SU-DHL-6 (cell line): ENCODE data around the gene NCOA6.

Experiments used
- H2AFZ ChIP-seq: fragments of 200-600 bp; sonication (generic); 2 replicates; pipeline ENCODE4 v1.6.1; 2014; ENCODE audit warnings: low read depth, mild to moderate bottlenecking, moderate library complexity, mixed read lengths, antibody characterized with exemption, low read length; ENCODE audit not compliant: severe bottlenecking
- H3F3A ChIP-seq: fragments of 200-600 bp; shearing (Covaris generic); 2 replicates; pipeline ENCODE4 v1.6.0; 2016; ENCODE audit warnings: antibody characterized with exemption, mild to moderate bottlenecking; ENCODE audit not compliant: insufficient read depth
- H3K27ac ChIP-seq: fragments of 200-600 bp; sonication (generic); 2 replicates; pipeline ENCODE4 v1.5.1; 2016; ENCODE audit warnings: low read depth, mild to moderate bottlenecking, low read length, moderate library complexity, mixed read lengths
- H3K27me3 ChIP-seq: fragments of 200-600 bp; sonication (generic), shearing (Covaris generic); 2 replicates; pipeline ENCODE4 v1.6.0; 2014; ENCODE audit warnings: mild to moderate bottlenecking, low read length
- H3K36me3 ChIP-seq: fragments of 200-600 bp; sonication (generic); 2 replicates; pipeline ENCODE4 v1.6.1; 2014; ENCODE audit warnings: mild to moderate bottlenecking, low read length, mixed read lengths
- H3K4me2 ChIP-seq: fragments of 300-600, 200-600 bp; shearing (Covaris generic), sonication (generic); 2 replicates; pipeline ENCODE4 v1.6.0; 2014; ENCODE audit warnings: low read length, low read depth, mild to moderate bottlenecking; ENCODE audit not compliant: poor library complexity, severe bottlenecking
- H3K4me3 ChIP-seq: fragments of 200-600 bp; sonication (generic); 2 replicates; pipeline ENCODE4 v1.5.1; 2014; ENCODE audit warnings: antibody characterized with exemption, low read length, mild to moderate bottlenecking, mixed read lengths; ENCODE audit not compliant: insufficient read depth, poor library complexity, severe bottlenecking
- H3K79me2 ChIP-seq: fragments of 200-600 bp; sonication (generic); 2 replicates; pipeline ENCODE4 v1.6.1; 2014; ENCODE audit warnings: mild to moderate bottlenecking, low read length, moderate library complexity; ENCODE audit not compliant: insufficient read depth
- H3K9ac ChIP-seq: fragments of 200-600 bp; sonication (generic); 2 replicates; pipeline ENCODE4 v1.7.0; 2014; ENCODE audit warnings: mild to moderate bottlenecking, low read length
- H3K9me2 ChIP-seq: fragments of 200-600 bp; sonication (generic); replicated peaks from 2 replicates; pipeline ENCODE4 v1.6.1; 2014; ENCODE audit warnings: low read length; ENCODE audit not compliant: insufficient read depth
- H3K9me3 ChIP-seq: fragments of 200-600 bp; sonication (generic); 2 replicates; pipeline ENCODE4 v1.6.1; 2014; ENCODE audit warnings: low read length, mixed read lengths; ENCODE audit not compliant: insufficient read depth
- H4K20me1 ChIP-seq: fragments of 200-600 bp; sonication (generic); 2 replicates; pipeline ENCODE4 v1.6.1; 2014; ENCODE audit warnings: low read depth, mild to moderate bottlenecking, antibody characterized with exemption, low read length, moderate library complexity, mixed read lengths
- EZH2phosphoT487 ChIP-seq: fragments of 200-600 bp; sonication (generic), shearing (Covaris generic); conservative IDR thresholded peaks from 2 replicates; pipeline ENCODE4 v1.6.1; 2018; ENCODE audit warnings: mild to moderate bottlenecking, antibody characterized with exemption, low read length, moderate library complexity, mixed read lengths
- TF ChIP-seq, protein P1 (sequence below): fragments of 200-600 bp; sonication (generic); IDR thresholded peaks from one replicate; pipeline ENCODE4 v1.5.1; 2017; ENCODE audit warnings: antibody characterized with exemption, mild to moderate bottlenecking, low read length, moderate library complexity; ENCODE audit not compliant: insufficient read depth, poor library complexity, severe bottlenecking

Gene NCOA6

DNA sequence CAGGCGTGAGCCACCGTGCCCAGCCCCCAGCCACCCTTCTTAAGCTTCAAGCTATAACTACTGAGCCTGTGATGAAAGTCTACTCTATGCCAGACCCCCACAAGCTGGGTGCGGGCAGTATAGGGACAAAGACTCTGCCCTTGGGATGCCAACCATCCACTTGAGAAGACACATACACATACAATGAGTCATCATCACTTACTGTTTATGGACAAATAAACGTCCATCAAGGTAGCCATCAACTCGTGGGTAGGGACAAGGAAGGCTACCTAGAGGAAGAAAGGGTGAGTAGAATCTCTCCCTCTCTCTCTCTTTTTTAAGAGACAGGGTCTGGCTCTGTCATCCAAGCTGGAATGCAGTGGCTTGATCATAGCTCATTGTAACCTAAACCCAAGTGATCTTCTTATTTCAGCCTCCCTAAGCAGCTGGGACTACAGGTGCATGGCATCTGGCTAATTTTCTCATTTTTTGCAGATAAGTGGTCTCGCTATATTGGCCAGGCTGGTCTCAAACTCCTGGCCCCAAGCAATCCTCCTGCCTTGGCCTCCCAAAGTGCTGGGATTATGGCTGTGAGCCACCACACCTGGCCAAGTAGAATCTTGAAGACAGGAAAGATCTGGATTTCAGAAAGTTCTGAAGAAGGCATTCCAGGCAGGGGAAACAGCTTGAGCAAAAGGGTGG is 123.9 kb downstream of the NCOA6 start:
- TF ChIP-seq, protein P1, sequence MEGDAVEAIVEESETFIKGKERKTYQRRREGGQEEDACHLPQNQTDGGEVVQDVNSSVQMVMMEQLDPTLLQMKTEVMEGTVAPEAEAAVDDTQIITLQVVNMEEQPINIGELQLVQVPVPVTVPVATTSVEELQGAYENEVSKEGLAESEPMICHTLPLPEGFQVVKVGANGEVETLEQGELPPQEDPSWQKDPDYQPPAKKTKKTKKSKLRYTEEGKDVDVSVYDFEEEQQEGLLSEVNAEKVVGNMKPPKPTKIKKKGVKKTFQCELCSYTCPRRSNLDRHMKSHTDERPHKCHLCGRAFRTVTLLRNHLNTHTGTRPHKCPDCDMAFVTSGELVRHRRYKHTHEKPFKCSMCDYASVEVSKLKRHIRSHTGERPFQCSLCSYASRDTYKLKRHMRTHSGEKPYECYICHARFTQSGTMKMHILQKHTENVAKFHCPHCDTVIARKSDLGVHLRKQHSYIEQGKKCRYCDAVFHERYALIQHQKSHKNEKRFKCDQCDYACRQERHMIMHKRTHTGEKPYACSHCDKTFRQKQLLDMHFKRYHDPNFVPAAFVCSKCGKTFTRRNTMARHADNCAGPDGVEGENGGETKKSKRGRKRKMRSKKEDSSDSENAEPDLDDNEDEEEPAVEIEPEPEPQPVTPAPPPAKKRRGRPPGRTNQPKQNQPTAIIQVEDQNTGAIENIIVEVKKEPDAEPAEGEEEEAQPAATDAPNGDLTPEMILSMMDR, result no peak
- TF ChIP-seq EZH2phosphoT487, result no peak
- H4K20me1 ChIP-seq, result no peaks in the 10 kb centered on the region

DNA sequence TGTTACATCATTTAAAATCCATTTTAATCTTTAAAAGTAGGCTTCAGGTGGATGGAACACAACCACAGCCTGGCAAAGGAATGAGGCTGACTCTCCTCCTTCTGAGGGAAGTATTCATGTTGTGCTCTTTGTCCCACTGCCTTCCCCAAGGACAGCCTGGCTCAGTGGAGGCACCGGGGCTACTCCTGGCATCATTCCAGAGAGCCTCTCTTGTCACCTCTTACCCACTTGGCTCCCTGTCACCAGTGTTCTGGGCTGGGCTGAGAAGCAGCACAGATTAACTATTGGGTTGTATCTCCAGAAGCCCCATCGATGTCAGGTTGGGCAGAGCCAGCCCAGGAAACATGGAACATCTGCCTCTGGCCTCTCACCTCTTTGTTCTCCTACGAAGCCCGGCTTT is 132.0 kb downstream of the NCOA6 start:
- Histone ChIP-seq H3K27me3 (no peaks in the 10 kb centered on the region), H4K20me1 (no peaks in the 10 kb centered on the region), H3K4me2 (no peak overlapping the region), H3K9me2 (no peaks in the 10 kb centered on the region), H3K9me3 (no peaks in the 10 kb centered on the region), H3K36me3 (no peaks in the 10 kb centered on the region), H3K9ac (no peak overlapping the region), H3K4me3 (no peak overlapping the region), H3K27ac (no peak overlapping the region), H3K79me2 (no peaks in the 10 kb centered on the region), H2AFZ (no peak overlapping the region), H3F3A (no peaks in the 10 kb centered on the region)
- TF ChIP-seq, protein P1, result no peak
- no peak for TF ChIP-seq EZH2phosphoT487

More for the DNA sequence above, 123.9 kb downstream of the NCOA6 start:
- Histone ChIP-seq H3K9ac (no peak overlapping the region), H3K4me3 (no peak overlapping the region), H3F3A (peaks cover 4% of the 10 kb centered on the region; the same call in 1 of the 2 replicates), H3K9me3 (no peaks in the 10 kb centered on the region), H3K4me2 (no peak overlapping the region), H3K27me3 (no peaks in the 10 kb centered on the region), H3K36me3 (no peaks in the 10 kb centered on the region), H3K27ac (no peak overlapping the region), H2AFZ (no peak overlapping the region), H3K9me2 (no peaks in the 10 kb centered on the region), H3K79me2 (no peaks in the 10 kb centered on the region)

DNA sequence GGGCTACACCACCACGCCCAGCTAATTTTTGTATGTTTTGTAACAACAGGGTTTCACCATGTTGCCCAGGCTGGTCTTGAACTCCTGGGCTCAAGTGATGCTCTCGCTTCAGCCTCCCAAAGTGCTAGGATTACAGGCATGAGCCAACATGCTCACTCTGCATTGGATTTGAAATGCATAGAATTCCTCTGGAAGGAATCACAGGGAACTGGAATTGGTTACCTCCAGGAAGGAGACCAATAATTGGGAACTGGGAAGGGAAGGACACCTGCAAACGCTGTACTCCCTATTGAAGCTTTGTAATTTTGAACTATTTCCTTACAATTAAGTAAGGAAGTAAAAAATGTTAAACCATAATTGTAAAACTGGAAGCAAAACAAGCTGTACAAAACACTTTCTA is 133.6 kb downstream of the NCOA6 start:
- Histone ChIP-seq H3K36me3 (no peaks in the 10 kb centered on the region), H3K27me3 (no peaks in the 10 kb centered on the region), H3K4me3 (no peak overlapping the region), H3K4me2 (no peak overlapping the region), H3K9me3 (no peaks in the 10 kb centered on the region), H2AFZ (no peak overlapping the region), H3K79me2 (no peaks in the 10 kb centered on the region), H3K9ac (no peak overlapping the region), H3K9me2 (no peaks in the 10 kb centered on the region), H3K27ac (no peak overlapping the region), H4K20me1 (no peaks in the 10 kb centered on the region), H3F3A (no peaks in the 10 kb centered on the region)
- no peak for TF ChIP-seq EZH2phosphoT487
- TF ChIP-seq, protein P1, result no peak
